ENCODE results near the gene AP2A2.

The AP2A2 gene

GRCh38 chr11:995752-996420, 70.2 kb downstream of the AP2A2 start:
- H3K4me1 ChIP-seq (ENCODE audit: insufficient read depth, low read length): no peaks in the 10 kb centered on the region

DNA sequence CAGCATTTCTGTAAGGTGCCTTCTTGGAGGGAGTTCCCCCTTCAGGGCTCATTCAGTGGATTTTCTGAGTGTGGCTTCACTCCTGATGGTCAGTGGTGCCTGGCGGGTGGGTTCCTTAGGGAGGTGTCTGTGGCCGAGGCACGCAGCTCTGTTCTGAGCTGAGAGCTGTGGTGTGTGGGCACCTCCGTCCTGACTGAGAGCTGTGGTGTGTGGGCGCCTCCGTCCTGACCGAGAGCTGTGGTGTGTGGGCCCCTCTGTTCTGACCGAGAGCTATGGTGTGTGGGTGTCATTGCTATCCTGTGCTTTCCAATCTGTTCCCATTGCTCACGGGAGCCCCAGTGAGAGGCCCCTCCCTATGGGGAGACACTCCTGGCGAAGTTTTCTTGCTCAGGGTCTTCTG, 71.0 kb downstream of the AP2A2 start:
- Histone ChIP-seq H3K27ac (ENCODE audit: low read length) (no peak overlapping the region), H3K9me3 (ENCODE audit: insufficient read depth, low read depth, low read length) (no peaks in the 10 kb centered on the region), H3K4me3 (ENCODE audit: low read length) (no peak overlapping the region), H3K9ac (ENCODE audit: low read depth, low read length) (no peak overlapping the region), H3K36me3 (ENCODE audit: insufficient read depth, low read depth, low read length) (peaks cover 41% of the 10 kb centered on the region), H3K4me1 (ENCODE audit: insufficient read depth, low read length) (no peaks in the 10 kb centered on the region), H3K27me3 (ENCODE audit: insufficient read depth, low read length) (no peaks in the 10 kb centered on the region)

More at GRCh38 chr11:995752-996420, 70.2 kb downstream of the AP2A2 start:
- Histone ChIP-seq H3K4me3 (ENCODE audit: low read length) (no peak overlapping the region), H3K36me3 (ENCODE audit: insufficient read depth, low read depth, low read length) (peaks cover 33% of the 10 kb centered on the region), H3K27me3 (ENCODE audit: insufficient read depth, low read length) (no peaks in the 10 kb centered on the region), H3K9me3 (ENCODE audit: insufficient read depth, low read depth, low read length) (no peaks in the 10 kb centered on the region), H3K9ac (ENCODE audit: low read depth, low read length) (no peak overlapping the region), H3K27ac (ENCODE audit: low read length) (no peak overlapping the region)

DNA sequence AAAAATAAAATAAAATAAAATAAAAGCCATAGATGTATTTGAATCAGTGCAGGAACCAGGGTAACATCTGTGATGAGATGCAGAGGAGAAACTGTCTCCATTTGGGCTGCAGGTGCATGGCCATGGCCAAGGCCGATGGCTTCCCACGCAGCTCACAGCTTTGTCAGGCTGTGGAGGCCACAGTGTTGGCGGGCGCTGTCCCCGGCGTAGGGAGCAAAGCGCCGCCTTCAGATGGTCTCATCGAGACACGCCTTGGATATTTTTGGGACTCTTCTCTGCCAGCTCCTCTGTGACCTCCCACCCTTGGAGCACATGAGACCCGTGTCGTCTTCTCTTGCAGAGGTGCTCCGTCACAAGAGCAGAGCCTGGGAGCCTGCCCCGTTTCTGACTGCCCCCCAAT, 72.2 kb downstream of the AP2A2 start:
- H3K27ac ChIP-seq (ENCODE audit: low read length): no peak overlapping the region
- no peaks in the 10 kb centered on the region for H3K27me3 ChIP-seq (ENCODE audit: insufficient read depth, low read length)
- no peak overlapping the region for H3K9ac ChIP-seq (ENCODE audit: low read depth, low read length)
- H3K9me3 ChIP-seq (ENCODE audit: insufficient read depth, low read depth, low read length): no peaks in the 10 kb centered on the region
- no peak overlapping the region for H3K4me3 ChIP-seq (ENCODE audit: low read length)
- H3K4me1 ChIP-seq (ENCODE audit: insufficient read depth, low read length): no peaks in the 10 kb centered on the region
- peaks cover 43% of the 10 kb centered on the region for H3K36me3 ChIP-seq (ENCODE audit: insufficient read depth, low read depth, low read length)

GRCh38 chr11:999009-999408, 73.3 kb downstream of the AP2A2 start:
- Histone ChIP-seq H3K4me1 (ENCODE audit: insufficient read depth, low read length) (no peaks in the 10 kb centered on the region), H3K9ac (ENCODE audit: low read depth, low read length) (no peak overlapping the region), H3K27ac (ENCODE audit: low read length) (no peak overlapping the region), H3K9me3 (ENCODE audit: insufficient read depth, low read depth, low read length) (no peaks in the 10 kb centered on the region), H3K4me3 (ENCODE audit: low read length) (no peak overlapping the region), H3K27me3 (ENCODE audit: insufficient read depth, low read length) (no peaks in the 10 kb centered on the region), H3K36me3 (ENCODE audit: insufficient read depth, low read depth, low read length) (peaks cover 44% of the 10 kb centered on the region)

DNA sequence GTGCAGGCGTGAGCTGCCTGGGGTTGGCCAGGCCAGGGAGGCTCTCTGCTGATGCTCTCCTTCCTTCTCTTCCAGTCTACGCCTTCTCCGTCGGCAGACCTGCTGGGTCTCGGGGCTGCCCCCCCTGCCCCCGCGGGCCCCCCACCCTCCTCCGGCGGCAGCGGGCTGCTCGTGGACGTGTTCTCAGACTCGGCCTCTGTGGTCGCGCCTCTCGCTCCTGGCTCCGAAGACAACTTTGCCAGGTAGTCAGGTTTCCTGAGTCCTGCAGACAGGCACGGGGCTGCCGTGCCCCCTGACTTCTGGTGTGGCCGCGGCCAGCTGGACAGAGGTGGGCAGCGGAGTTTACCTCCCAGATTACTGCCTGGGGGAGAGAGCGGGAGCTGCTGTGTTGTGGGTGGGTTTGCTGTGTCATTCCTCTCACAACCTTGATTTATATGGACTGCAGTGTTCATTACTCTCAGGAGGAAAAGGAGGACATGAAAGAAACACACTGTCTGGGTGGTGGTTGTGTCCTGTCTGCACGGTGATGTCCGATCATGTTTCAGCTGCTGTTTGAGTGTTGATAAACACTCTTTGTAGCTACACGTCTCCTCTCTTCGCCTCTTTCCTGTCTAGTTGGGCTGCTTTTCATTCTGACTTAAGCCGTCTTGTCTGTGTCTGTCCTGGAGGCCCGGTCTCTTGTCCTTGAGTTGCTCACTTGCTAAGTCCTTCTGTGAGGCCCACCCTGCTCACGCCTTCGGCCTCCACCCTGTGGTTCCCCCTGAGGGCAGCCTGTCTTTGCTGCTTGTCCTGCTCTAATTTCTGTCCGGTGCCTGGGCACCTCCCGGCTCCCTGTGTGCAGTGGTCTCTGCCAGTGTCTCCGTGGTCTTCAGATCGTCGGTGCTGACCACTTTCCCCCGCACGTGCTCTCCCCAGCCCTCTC, 74.9 kb downstream of the AP2A2 start:
- H3K9me3 ChIP-seq (ENCODE audit: insufficient read depth, low read depth, low read length): no peaks in the 10 kb centered on the region
- H3K9ac ChIP-seq (ENCODE audit: low read depth, low read length): no peak overlapping the region
- no peaks in the 10 kb centered on the region for H3K27me3 ChIP-seq (ENCODE audit: insufficient read depth, low read length)
- no peak overlapping the region for H3K4me3 ChIP-seq (ENCODE audit: low read length)
- no peaks in the 10 kb centered on the region for H3K4me1 ChIP-seq (ENCODE audit: insufficient read depth, low read length)
- H3K27ac ChIP-seq (ENCODE audit: low read length): no peak overlapping the region
- peaks cover 54% of the 10 kb centered on the region for H3K36me3 ChIP-seq (ENCODE audit: insufficient read depth, low read depth, low read length)

- H3K9me3 ChIP-seq (ENCODE audit: insufficient read depth, low read depth, low read length): no peaks in the 10 kb centered on the region
- H3K4me1 ChIP-seq (ENCODE audit: insufficient read depth, low read length): no peaks in the 10 kb centered on the region
- no peak overlapping the region for H3K27ac ChIP-seq (ENCODE audit: low read length)
- no peak overlapping the region for H3K9ac ChIP-seq (ENCODE audit: low read depth, low read length)
- H3K27me3 ChIP-seq (ENCODE audit: insufficient read depth, low read length): no peaks in the 10 kb centered on the region
- H3K4me3 ChIP-seq (ENCODE audit: low read length): no peak overlapping the region
- H3K36me3 ChIP-seq (ENCODE audit: insufficient read depth, low read depth, low read length): peaks cover 51% of the 10 kb centered on the region
Measured at GRCh38 chr11:1001617-1002405, 76.1 kb downstream of the AP2A2 start.

DNA sequence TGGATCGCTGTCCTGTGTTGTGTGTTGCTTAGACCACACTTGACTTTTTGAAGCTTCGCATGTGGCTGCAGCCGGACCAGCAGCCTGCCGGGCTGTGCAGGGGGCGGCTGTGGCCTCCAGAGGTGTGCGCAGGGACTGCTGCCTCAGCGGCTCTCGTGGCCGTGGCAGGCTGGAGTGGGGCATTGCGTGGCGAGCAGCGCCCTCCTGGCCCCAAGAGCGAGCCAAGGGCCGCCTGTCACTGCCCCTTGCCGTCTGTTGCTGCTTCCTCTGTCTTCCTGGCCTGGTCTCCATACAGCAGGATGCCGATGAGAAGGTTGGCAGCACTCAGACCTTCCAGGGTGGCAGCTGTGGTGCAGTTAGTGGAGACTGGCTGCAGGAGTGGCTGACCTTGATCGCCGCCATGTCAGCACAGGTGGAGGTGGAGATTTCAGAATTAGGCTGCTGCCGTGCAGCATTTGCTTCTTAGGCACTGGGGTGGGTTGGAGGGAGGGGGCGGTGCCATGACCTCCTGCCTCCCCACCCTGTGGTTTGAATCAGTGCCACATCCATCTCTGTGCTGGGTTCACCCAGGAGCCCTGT, 76.8 kb downstream of the AP2A2 start:
- no peaks in the 10 kb centered on the region for H3K9me3 ChIP-seq (ENCODE audit: insufficient read depth, low read depth, low read length)
- H3K36me3 ChIP-seq (ENCODE audit: insufficient read depth, low read depth, low read length): peaks cover 58% of the 10 kb centered on the region
- H3K27me3 ChIP-seq (ENCODE audit: insufficient read depth, low read length): no peaks in the 10 kb centered on the region
- no peak overlapping the region for H3K27ac ChIP-seq (ENCODE audit: low read length)
- H3K4me3 ChIP-seq (ENCODE audit: low read length): no peak overlapping the region
- no peak overlapping the region for H3K9ac ChIP-seq (ENCODE audit: low read depth, low read length)
- H3K4me1 ChIP-seq (ENCODE audit: insufficient read depth, low read length): no peaks in the 10 kb centered on the region

DNA sequence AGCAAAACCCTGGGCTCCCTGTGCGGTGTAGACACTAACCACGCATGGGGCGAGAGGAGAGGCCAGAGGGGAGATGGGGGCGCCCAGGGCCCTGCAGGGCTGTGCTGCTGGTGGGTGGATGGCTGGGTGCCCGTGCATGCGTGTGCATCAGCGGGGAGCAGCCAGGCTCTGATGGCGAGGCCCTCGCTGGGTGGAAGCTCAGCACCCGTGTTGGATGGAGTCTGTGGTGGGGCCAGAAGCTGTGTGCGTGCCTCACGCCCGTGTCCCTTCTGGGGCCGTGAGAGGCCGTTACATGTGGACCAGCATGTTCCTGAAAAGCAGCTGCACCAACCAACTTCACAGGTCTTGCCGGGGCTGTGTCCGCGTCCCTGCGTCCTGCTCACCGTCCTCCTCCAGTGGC, 77.5 kb downstream of the AP2A2 start:
- H3K36me3 ChIP-seq (ENCODE audit: insufficient read depth, low read depth, low read length): peaks cover 61% of the 10 kb centered on the region
- H3K9ac ChIP-seq (ENCODE audit: low read depth, low read length): no peak overlapping the region
- no peak overlapping the region for H3K4me3 ChIP-seq (ENCODE audit: low read length)
- no peak overlapping the region for H3K27ac ChIP-seq (ENCODE audit: low read length)
- no peaks in the 10 kb centered on the region for H3K4me1 ChIP-seq (ENCODE audit: insufficient read depth, low read length)
- H3K9me3 ChIP-seq (ENCODE audit: insufficient read depth, low read depth, low read length): no peaks in the 10 kb centered on the region
- H3K27me3 ChIP-seq (ENCODE audit: insufficient read depth, low read length): no peaks in the 10 kb centered on the region

DNA sequence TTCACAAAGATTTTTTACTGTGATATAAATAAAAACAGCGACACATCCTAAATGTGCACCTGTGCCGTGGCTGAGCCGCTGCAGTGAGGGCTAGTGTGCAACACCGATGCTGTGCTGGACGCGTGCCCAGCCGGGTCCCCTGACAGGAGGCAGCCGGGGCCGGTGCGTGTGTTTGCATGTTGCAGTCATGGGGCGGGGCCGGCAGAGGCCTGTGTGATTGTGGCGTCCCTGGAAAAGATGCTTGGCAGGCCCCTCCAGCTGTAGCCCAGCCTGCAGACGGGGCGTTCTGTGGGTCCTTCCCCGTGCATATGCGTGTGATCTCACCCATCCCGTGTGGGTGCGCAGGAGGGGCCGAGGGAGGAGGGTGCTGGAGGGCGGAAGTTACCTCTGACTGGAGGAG, 80.3 kb downstream of the AP2A2 start:
- Histone ChIP-seq H3K4me1 (ENCODE audit: insufficient read depth, low read length) (no peaks in the 10 kb centered on the region), H3K36me3 (ENCODE audit: insufficient read depth, low read depth, low read length) (peaks cover 77% of the 10 kb centered on the region), H3K27me3 (ENCODE audit: insufficient read depth, low read length) (no peaks in the 10 kb centered on the region)

DNA sequence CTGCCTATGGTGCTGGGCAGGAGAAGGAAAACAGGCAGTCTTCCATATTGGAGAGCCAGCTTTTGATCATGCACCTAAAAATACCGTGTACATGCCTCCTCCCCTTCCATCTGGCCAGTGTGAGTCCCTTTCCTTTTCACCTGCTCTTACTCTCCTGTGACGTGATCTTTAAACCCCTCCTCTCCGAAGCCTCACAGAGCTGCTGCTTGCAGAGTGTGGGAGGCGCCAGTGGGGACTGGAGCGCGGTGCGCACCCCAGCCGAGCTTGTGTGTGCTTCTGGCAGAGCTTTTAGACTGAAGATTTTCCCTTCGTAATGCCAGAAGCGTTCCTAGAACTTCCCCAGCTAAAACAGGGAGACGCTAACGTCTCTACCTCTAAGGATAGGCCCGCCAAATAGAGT, 81.1 kb downstream of the AP2A2 start:
- Histone ChIP-seq H3K9me3 (ENCODE audit: insufficient read depth, low read depth, low read length) (no peaks in the 10 kb centered on the region), H3K27ac (ENCODE audit: low read length) (no peak overlapping the region)

More for the DNA sequence above, 80.3 kb downstream of the AP2A2 start:
- H3K27ac ChIP-seq (ENCODE audit: low read length): no peak overlapping the region
- H3K9me3 ChIP-seq (ENCODE audit: insufficient read depth, low read depth, low read length): no peaks in the 10 kb centered on the region
- H3K4me3 ChIP-seq (ENCODE audit: low read length): no peak overlapping the region
- H3K9ac ChIP-seq (ENCODE audit: low read depth, low read length): no peak overlapping the region

DNA sequence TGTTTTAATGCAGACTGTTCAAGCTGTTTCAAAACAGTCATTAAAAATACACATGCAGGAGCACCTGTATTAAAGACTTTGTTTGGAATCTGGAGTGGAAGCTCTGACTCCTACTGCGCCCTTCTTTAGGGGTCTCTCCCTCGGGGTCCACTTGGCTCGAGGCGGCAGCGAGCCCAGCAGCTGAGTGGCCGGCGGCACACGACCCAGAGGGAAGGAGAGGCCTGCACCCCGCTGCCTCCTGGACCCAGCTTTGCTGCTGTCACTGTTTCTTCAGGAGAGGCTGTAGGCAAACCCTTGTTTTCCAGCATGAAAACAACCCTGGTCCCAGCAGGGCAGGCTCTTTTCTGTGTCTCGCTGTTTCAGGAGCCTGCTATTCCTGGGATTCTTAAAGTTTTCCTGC, 81.6 kb downstream of the AP2A2 start:
- Histone ChIP-seq H3K4me3 (ENCODE audit: low read length) (no peak overlapping the region), H3K9ac (ENCODE audit: low read depth, low read length) (no peak overlapping the region), H3K27ac (ENCODE audit: low read length) (no peak overlapping the region), H3K27me3 (ENCODE audit: insufficient read depth, low read length) (no peaks in the 10 kb centered on the region), H3K9me3 (ENCODE audit: insufficient read depth, low read depth, low read length) (no peaks in the 10 kb centered on the region), H3K4me1 (ENCODE audit: insufficient read depth, low read length) (no peaks in the 10 kb centered on the region), H3K36me3 (ENCODE audit: insufficient read depth, low read depth, low read length) (peaks cover 72% of the 10 kb centered on the region)

More for the DNA sequence above, 81.1 kb downstream of the AP2A2 start:
- H3K9ac ChIP-seq (ENCODE audit: low read depth, low read length): no peak overlapping the region
- H3K4me3 ChIP-seq (ENCODE audit: low read length): no peak overlapping the region
- H3K36me3 ChIP-seq (ENCODE audit: insufficient read depth, low read depth, low read length): peaks cover 77% of the 10 kb centered on the region
- no peaks in the 10 kb centered on the region for H3K4me1 ChIP-seq (ENCODE audit: insufficient read depth, low read length)
- H3K27me3 ChIP-seq (ENCODE audit: insufficient read depth, low read length): no peaks in the 10 kb centered on the region

Measured in iPS-20b (cell line).